ENCODE results near the gene WNT3. TPM values are rescaled to one million over a fixed set of nuclear protein-coding genes. Genes with fewer than 3 reads are reported as not detected.
A peak's percentile ranks its signal among the peaks of the same experiment; 100 is the strongest.
"Not testable (repeated sequence)": the region's sequence is repeated elsewhere in the genome, so short reads cannot be mapped to it uniquely, and the experiment has no call there.

Gene WNT3, protein sequence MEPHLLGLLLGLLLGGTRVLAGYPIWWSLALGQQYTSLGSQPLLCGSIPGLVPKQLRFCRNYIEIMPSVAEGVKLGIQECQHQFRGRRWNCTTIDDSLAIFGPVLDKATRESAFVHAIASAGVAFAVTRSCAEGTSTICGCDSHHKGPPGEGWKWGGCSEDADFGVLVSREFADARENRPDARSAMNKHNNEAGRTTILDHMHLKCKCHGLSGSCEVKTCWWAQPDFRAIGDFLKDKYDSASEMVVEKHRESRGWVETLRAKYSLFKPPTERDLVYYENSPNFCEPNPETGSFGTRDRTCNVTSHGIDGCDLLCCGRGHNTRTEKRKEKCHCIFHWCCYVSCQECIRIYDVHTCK
- not detected for total RNA-seq

DNA sequence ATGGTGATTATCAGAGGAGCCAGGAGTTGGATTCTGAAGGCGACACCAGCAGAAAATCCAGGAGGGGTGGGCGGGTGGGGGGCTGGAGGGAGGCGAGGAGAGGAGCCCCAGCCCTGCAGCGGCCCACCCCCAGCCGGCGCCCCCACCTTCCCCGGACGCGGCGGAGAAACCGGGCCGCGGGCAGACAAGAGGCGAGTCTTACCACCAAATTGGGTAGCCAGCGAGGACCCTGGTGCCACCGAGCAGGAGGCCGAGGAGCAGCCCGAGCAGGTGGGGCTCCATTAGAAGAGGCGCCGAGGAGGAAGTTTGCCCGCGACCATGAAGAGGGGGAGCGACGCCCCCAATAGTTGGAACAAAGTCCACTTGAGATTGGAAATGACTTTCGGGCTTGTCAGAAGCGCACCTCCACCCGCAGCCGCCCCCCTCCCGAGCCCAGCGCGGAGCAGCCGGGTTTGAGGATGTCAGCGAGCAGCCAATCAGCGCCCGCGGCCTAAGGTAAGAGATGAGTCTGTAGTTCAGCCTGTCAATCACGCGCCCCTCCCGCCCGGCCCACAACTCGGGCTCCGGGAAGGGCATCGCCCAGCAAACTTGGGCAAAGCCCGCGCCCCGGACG, at the start of gene WNT3:
TSS of gene WNT3 (minus strand) at position 377 of the 613 bp plus-strand sequence. CDS start at position 282, 95 bp downstream.
- DNase-seq = no peak

DNA sequence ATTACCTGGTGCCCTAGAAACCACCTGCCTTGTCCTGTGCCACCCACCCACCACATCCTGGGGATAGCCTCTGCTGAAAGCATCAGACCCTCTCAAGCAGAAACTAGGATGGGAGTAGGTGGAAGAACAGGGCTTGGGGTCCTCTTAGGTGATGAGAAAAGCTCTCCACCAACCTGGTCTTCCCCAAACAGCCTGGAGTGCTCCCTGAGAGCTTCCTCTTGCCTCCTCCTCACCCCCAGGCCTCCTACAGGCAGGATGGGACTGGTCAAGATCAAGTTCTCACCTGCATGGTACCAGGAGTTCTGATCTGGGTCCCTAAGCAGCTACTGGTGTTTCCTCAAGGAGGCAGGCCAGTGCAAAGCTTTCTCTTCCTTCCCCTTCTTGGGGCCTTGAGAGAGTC, 48.3 kb upstream of the WNT3 start:
- no peak for DNase-seq

GRCh38 chr17:46866325-46866724, 47.8 kb upstream of the WNT3 start:
- DNase-seq = no peak

DNA sequence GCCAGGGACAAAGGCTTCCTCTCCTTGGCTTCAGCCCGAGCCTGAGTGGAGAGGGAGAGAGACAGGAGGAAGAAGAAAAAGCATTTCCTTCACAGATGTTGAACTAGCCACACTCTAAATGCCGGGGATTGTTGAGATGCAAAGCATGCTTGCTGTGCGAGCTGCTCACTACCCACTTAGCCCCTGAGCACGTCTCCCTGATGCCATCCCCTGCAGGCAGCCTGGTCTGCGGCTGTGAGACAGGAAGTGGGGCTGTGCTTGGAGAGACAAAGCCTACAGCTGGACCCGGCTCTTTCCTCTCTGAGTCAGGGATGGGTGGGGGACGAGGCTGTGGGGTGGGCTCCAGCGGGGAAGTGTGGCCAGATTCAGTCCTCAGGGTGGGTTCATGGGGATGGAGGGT, 46.6 kb upstream of the WNT3 start:
- DNase-seq = no peak

GRCh38 chr17:46863383-46864121, 45.1 kb upstream of the WNT3 start:
- no peak for DNase-seq

GRCh38 chr17:46862949-46863348, 44.5 kb upstream of the WNT3 start:
- DNase-seq = no peak

- DNase-seq = no peak
Observed at GRCh38 chr17:46859996-46860395, 41.5 kb upstream of the WNT3 start.

DNA sequence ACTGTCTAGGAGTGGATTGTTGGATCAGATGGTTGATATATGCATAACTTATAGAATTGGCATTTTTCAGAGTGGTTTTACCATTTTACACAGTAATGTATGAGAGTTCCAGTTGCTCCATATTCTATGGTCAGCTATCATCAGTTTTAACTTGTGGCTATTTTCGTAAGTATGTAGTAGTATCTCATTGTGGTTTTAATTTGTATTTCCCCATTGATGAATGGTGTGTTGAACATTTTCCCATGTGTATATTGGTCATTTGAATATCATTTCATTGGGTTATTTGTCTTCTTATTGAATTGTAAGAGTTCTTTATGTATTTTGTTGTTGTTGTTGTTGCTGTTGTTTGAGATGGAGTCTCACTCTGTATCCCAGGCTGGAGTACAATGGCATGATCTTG, 39.1 kb upstream of the WNT3 start:
- no peak for DNase-seq

GRCh38 chr17:46854948-46855347, 36.5 kb upstream of the WNT3 start:
- DNase-seq = no peak

GRCh38 chr17:46854515-46854914, 36.0 kb upstream of the WNT3 start:
- no peak for DNase-seq

GRCh38 chr17:46853896-46854444, 35.5 kb upstream of the WNT3 start:
- no peak for DNase-seq

GRCh38 chr17:46851029-46851741, 32.7 kb upstream of the WNT3 start, which contains the start of gene WNT9B:
Gene WNT9B (plus strand): TSS chr17:46851583. CDS start chr17:46851639, 56 bp downstream.
- DNase-seq = peak; percentile 10

GRCh38 chr17:46850688-46851028, 32.2 kb upstream of the WNT3 start:
- DNase-seq = no peak

DNA sequence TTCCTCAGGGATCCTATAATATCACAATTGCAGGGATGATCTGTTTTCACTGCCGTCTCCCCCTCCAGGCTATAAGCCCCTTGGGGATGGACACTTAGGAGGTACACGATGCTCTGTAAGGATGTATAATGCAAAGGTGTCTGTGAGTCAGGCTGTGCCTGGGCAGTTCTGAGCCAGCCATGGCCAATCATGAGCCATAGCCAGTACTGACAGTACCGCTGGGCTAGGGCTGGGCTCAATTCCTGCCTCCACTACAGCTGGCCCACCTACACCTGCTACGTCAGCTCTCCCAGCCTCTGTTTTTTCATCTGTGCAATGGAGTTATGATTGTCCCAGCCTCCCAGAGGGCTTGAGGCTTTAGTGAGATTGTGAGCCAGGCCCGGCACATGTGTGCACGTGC, 30.0 kb upstream of the WNT3 start:
- DNase-seq = no peak

GRCh38 chr17:46847204-46848191, 29.0 kb upstream of the WNT3 start:
- no peak for DNase-seq

- DNase-seq = no peak
Observed at GRCh38 chr17:46842835-46843234, 24.3 kb upstream of the WNT3 start.

GRCh38 chr17:46841561-46842379, 23.3 kb upstream of the WNT3 start:
- DNase-seq = no peak

- DNase-seq = not testable (repeated sequence)
Observed at GRCh38 chr17:46840596-46840995, 22.1 kb upstream of the WNT3 start.

GRCh38 chr17:46839211-46839610, 20.7 kb upstream of the WNT3 start:
- no peak for DNase-seq

DNA sequence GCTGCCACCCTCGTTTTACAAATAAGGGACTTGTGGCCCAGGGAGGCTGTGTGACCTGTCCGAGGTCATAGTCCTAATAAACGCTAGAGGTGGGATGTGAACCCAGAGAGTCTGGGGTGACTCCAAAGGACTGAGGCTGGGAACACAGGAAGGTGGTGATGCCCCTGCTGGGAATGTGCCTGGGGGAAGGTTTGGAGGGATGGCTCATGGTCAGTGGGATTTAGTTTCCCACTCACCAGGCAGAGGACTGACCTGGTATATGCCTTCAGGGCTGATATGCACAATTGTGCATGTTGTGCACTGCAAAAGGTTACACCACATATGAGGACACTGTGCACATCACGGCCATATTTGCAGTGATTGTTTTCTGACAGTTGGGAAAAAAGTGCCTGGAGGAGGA, 19.0 kb upstream of the WNT3 start:
- DNase-seq = no peak

GRCh38 chr17:46836500-46836899, 18.0 kb upstream of the WNT3 start:
- no peak for DNase-seq

All from effector CD4-positive, alpha-beta T cell (primary cell).